Measurements from ENCODE around the gene CLEC3B. TPM values are rescaled to one million over a fixed set of nuclear protein-coding genes. Genes with fewer than 3 reads are reported as not detected.
"Not testable (repeated sequence)": the region's sequence is repeated elsewhere in the genome, so short reads cannot be mapped to it uniquely, and the experiment has no call there.

CLEC3B gene
- total RNA-seq, 4 donors from 2014 or later = 137 to 819 (median 340) TPM

DNA sequence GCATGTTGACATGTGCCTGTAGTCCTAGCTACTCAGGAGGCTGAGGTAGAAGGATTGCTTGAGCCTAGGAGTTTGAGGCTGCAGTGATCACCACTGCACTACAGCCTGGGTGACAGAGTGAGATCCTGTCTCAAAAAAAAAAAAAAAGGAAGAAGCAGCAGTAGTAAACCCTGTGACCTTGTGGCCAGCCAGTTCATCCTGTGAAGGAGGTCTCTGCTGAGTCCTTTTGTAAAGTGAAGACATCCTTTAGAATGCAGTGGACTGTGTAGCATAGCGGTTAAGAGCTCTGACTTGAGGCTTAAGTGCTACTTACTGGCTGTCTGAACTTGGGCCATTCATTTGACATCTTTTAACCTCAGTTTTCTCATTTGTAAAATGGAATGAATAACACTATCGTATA lies 41.8 kb upstream of the CLEC3B start:
- peaks cover 0 to 71% (median 4%) of the 10 kb centered on the region in 4 donors for H3K4me1 ChIP-seq
- no peak for DNase-seq (ENCODE audit: low spot score in 2 of 2)
- H3K9me3 ChIP-seq = no peaks in the 10 kb centered on the region
- 97% methylated on average over 2 of the region's 2 CpGs for WGBS, 2 donors
- H3K4me3 ChIP-seq = no peak overlapping the region
- TF ChIP-seq EP300 (IDR thresholded peaks at IDR 0.05) = no peak
- no peak for TF ChIP-seq POLR2A (IDR thresholded peaks at IDR 0.05)
- TF ChIP-seq, protein P1, sequence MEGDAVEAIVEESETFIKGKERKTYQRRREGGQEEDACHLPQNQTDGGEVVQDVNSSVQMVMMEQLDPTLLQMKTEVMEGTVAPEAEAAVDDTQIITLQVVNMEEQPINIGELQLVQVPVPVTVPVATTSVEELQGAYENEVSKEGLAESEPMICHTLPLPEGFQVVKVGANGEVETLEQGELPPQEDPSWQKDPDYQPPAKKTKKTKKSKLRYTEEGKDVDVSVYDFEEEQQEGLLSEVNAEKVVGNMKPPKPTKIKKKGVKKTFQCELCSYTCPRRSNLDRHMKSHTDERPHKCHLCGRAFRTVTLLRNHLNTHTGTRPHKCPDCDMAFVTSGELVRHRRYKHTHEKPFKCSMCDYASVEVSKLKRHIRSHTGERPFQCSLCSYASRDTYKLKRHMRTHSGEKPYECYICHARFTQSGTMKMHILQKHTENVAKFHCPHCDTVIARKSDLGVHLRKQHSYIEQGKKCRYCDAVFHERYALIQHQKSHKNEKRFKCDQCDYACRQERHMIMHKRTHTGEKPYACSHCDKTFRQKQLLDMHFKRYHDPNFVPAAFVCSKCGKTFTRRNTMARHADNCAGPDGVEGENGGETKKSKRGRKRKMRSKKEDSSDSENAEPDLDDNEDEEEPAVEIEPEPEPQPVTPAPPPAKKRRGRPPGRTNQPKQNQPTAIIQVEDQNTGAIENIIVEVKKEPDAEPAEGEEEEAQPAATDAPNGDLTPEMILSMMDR (IDR thresholded peaks at IDR 0.05) = no peak
- H3K36me3 ChIP-seq = peaks cover 0 to 6% (median 0%) of the 10 kb centered on the region in 3 donors
- H3K27ac ChIP-seq = no peak overlapping the region
- no peaks in the 10 kb centered on the region for H3K27me3 ChIP-seq

DNA sequence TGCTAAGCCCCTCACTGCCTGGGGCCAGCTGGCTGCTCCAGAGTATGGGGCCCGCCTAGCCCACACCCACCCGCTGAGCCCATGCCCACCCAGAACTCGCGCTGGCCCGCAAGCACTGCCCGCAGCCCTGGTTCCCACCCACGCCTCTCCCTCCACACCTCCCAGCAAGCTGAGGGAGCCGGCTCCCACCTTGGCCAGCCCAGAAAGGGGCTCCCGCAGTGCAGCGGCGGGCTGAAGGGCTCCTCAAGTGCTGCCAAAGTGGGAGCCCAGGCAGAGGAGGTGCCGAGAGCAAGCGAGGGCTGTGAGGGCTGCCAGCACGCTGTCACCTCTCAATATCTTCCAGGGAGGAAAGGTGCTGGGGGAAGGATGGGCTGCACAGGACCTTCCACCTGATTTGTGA lies 39.8 kb upstream of the CLEC3B start:
- not testable (repeated sequence) for H3K27ac ChIP-seq; DNase-seq (ENCODE audit: low spot score in 2 of 2); H3K27me3 ChIP-seq; H3K4me3 ChIP-seq; H3K9me3 ChIP-seq
- WGBS, 2 donors = 89 to 98% methylated on average over 3 to 8 of the region's 14 CpGs
- Histone ChIP-seq H3K36me3 (peaks cover 0 to 24% (median 0%) of the 10 kb centered on the region in 3 donors), H3K4me1 (peaks cover 0 to 63% (median 4%) of the 10 kb centered on the region in 4 donors)

DNA sequence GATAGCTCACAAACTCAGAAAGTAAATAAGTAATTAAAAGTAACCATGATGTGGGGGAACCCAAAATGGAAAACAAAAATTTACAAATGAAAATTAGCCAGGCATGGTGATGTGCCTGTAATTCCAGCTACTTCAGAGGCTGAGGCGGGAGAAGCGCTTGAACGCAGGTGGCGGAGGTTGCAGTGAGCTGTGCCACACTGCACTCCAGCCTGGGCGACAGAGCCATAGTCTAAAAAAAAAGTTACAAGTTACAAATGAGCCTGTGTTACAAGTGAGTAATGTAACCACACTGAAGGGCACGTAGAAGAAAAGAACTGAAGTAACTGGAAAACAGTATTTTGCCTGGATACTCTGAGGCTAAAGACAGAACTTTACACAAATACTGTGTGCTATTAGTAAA lies 38.8 kb upstream of the CLEC3B start:
- Histone ChIP-seq H3K36me3 (peaks cover 0 to 34% (median 0%) of the 10 kb centered on the region in 3 donors), H3K4me1 (peaks cover 0 to 53% (median 4%) of the 10 kb centered on the region in 4 donors), H3K27me3 (no peaks in the 10 kb centered on the region), H3K4me3 (no peak overlapping the region), H3K27ac (no peak overlapping the region), H3K9me3 (no peaks in the 10 kb centered on the region)
- DNase-seq (ENCODE audit: low spot score in 2 of 2) = no peak
- 69 to 70% methylated on average over 6 of the region's 6 CpGs for WGBS, 2 donors
- no peak for TF ChIP-seq EP300 (IDR thresholded peaks at IDR 0.05)
- no peak for TF ChIP-seq POLR2A (IDR thresholded peaks at IDR 0.05)
- TF ChIP-seq, protein P1 (IDR thresholded peaks at IDR 0.05) = no peak

DNA sequence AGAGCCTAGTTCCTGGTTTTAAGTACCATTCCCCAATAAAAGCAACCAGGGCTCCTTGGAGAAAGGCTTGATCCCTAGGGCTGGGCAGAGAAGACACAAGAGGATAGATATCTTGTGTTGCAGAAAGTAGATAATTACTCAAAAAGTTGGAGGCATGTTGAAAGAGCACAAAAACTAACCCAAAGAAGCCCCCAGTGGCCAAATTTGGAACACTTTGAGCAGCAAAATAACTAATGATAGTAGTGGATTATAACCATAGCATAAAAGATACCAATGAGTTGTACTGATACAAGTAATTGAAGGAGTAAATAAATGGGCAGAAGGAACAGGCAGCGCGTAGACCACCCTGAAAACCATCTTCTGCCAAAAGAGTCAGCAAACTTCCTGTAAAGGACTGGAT lies 38.0 kb upstream of the CLEC3B start:
- peak in 1 of 2 donors; percentile 30 for DNase-seq (ENCODE audit: low spot score in 2 of 2)
- Histone ChIP-seq H3K4me1 (peaks cover 0 to 53% (median 4%) of the 10 kb centered on the region in 4 donors), H3K36me3 (peaks cover 0 to 35% (median 0%) of the 10 kb centered on the region in 3 donors), H3K27me3 (no peaks in the 10 kb centered on the region), H3K4me3 (no peak overlapping the region), H3K9me3 (no peaks in the 10 kb centered on the region), H3K27ac (no peak overlapping the region)
- TF ChIP-seq EP300 (IDR thresholded peaks at IDR 0.05) = no peak
- TF ChIP-seq, protein P1 (IDR thresholded peaks at IDR 0.05) = peak in 4 of 5 experiments; percentile 18 to 33 (median 30)
- 89 to 93% methylated on average over 2 of the region's 2 CpGs for WGBS, 2 donors

DNA sequence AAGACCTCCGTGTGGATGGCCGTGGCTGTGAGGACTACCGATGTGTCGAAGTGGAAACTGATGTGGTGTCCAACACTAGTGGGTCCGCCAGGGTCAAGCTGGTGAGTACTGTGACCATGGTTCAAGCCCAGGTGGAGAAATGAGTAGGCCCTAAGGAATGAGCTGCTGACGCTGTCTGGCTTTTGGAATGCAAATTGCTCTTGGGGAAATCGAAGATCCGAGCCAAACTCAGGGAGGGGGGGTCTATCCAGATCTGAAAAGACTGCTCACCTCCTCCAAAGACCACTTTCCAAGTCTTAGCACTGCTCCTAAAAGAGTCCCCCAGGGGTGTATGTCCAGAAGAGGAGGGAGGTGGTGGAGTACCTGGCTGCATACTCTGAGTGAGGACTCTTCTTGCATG lies 37.0 kb upstream of the CLEC3B start:
- WGBS, 2 donors = 89 to 93% methylated on average over 8 of the region's 8 CpGs
- Histone ChIP-seq H3K36me3 (peaks cover 0 to 35% (median 0%) of the 10 kb centered on the region in 3 donors), H3K9me3 (no peaks in the 10 kb centered on the region), H3K4me3 (no peak overlapping the region), H3K27ac (no peak overlapping the region), H3K27me3 (no peaks in the 10 kb centered on the region), H3K4me1 (peaks cover 0 to 52% (median 7%) of the 10 kb centered on the region in 4 donors)
- no peak for DNase-seq (ENCODE audit: low spot score in 2 of 2)
- TF ChIP-seq EP300 (IDR thresholded peaks at IDR 0.05) (no peak), POLR2A (IDR thresholded peaks at IDR 0.05) (no peak)
- TF ChIP-seq, protein P1 (IDR thresholded peaks at IDR 0.05) = no peak

Measured in tibial nerve (tissue), 4 donors.